ENCODE data around the gene SEC16A. TPM values are rescaled to one million over a fixed set of nuclear protein-coding genes. Genes with fewer than 3 reads are reported as not detected.

Gene SEC16A
- total and polyA plus RNA-seq, 2 donors (not counting 3 experiments of a cell fraction or from before 2014, with no cell fraction given): 34.5 to 80.6 TPM

GRCh38 chr9:136457326-136457725, 25.5 kb downstream of the SEC16A start:
- no TSS peak for BruUV-seq (replicated peaks)
- DNase-seq (ENCODE audit: low read depth, low spot score) (no peak), FAIRE-seq (no peak)
- Histone ChIP-seq H3K36me3 (ENCODE audit: control insufficient read depth in 2 of 2, extremely low read depth in 1 of 2, insufficient read depth in 2 of 2, low read length in 2 of 2) (peaks cover 25 to 62% of the 10 kb centered on the region in 2 experiments), H3K79me2 (ENCODE audit: control insufficient read depth, insufficient read depth, low read length) (no peaks in the 10 kb centered on the region), H3K9ac (replicated peaks; ENCODE audit: extremely low read depth, insufficient read depth, low read length) (no peak overlapping the region), H3K9me3 (replicated peaks; ENCODE audit: control insufficient read depth, insufficient read depth, low read length) (no peaks in the 10 kb centered on the region), H3K4me1 (ENCODE audit: control insufficient read depth, extremely low read depth, insufficient read depth, low read length) (no peaks in the 10 kb centered on the region), H2AFZ (ENCODE audit: low read depth, low read length) (no peak overlapping the region), H3K4me2 (ENCODE audit: insufficient read depth, low read length) (no peak overlapping the region), H3K27me3 (ENCODE audit: control insufficient read depth in 2 of 2, insufficient read depth in 2 of 2, low read length in 2 of 2) (no peaks in the 10 kb centered on the region), H3K9me1 (replicated peaks; ENCODE audit: control insufficient read depth, extremely low read depth, insufficient read depth, low read length) (no peaks in the 10 kb centered on the region), H3K27ac (ENCODE audit: insufficient read depth, low read depth, low read length) (no peak overlapping the region), H3K4me3 (replicated peaks in 1 of 3; ENCODE audit: insufficient read depth in 1 of 3, low read depth in 1 of 3, low read length in 3 of 3) (no peak overlapping the region), H4K20me1 (replicated peaks; ENCODE audit: control insufficient read depth, extremely low read depth, insufficient read depth, low read length) (no peaks in the 10 kb centered on the region)
- POLR2A ChIA-PET: interaction anchor here (0.7 kb wide), 1 partner anchor 44 kb away, joined by 3 read pairs; no protein-coding TSS in a partner anchor
- dilution Hi-C loops (cut with MboI; ENCODE audit: extremely low pct_ligation_motif_present, low sequenced_read_pairs): no loop called here
- intact Hi-C loops (cut with micrococcal nuclease): no loop called here
- TF ChIP-seq GATA2 (IDR thresholded peaks at IDR 0.05; ENCODE audit: insufficient read depth, insufficient read length, low read depth, low read length) (no peak), MYC (IDR thresholded peaks at IDR 0.05; ENCODE audit: low read depth, low read length) (no peak), POLR2AphosphoS5 (IDR thresholded peaks at IDR 0.05; ENCODE audit: insufficient read depth, low read depth, low read length) (no peak), CTCF (IDR thresholded peaks at IDR 0.05; ENCODE audit: extremely low read depth in 1 of 2, insufficient read depth in 1 of 2, low read depth in 1 of 2, low read length in 2 of 2) (no peak), POLR2A (IDR thresholded peaks at IDR 0.05; ENCODE audit: low read depth, low read length) (no peak), FOS (IDR thresholded peaks at IDR 0.05; ENCODE audit: borderline replicate concordance, insufficient read depth, low read length) (no peak), MAX (IDR thresholded peaks at IDR 0.05; ENCODE audit: insufficient read depth, insufficient read length) (no peak), JUN (IDR thresholded peaks at IDR 0.05; ENCODE audit: borderline replicate concordance, insufficient read depth, insufficient read length, low read depth) (no peak), EZH2 (IDR thresholded peaks at IDR 0.05; ENCODE audit: borderline replicate concordance, low read depth, low read length, severe bottlenecking) (no peak)
- CTCF ChIA-PET: no interaction called here

Measured in endothelial cell of umbilical vein (primary cell).